ENCODE data around the gene NME7. TPM values are rescaled to one million over a fixed set of nuclear protein-coding genes. Genes with fewer than 3 reads are reported as not detected.

NME7 gene
- total and polyA plus RNA-seq, 2 experiments from 2014 or later = 39.1 to 48.5 TPM

DNA sequence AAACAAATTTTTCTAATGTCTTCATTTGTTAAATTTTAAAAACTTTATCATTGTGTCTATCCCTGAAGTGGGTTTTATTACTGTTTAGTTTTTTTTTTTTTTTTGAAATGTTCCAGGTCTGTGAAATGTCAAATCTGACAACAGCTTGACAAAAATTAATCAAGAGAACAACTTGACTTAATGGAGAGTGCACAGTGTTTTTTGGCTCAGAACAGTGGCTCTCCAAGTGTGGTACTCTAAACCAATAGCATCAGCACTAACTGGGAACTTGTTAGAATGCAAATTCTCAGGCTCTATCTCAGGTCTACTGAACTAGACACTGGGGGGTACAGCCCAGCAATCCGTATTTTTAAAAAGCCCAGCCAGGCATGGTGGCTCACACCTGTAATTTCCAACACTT lies 211.9 kb downstream of the NME7 start (continued):
- TF ChIP-seq, protein P1, sequence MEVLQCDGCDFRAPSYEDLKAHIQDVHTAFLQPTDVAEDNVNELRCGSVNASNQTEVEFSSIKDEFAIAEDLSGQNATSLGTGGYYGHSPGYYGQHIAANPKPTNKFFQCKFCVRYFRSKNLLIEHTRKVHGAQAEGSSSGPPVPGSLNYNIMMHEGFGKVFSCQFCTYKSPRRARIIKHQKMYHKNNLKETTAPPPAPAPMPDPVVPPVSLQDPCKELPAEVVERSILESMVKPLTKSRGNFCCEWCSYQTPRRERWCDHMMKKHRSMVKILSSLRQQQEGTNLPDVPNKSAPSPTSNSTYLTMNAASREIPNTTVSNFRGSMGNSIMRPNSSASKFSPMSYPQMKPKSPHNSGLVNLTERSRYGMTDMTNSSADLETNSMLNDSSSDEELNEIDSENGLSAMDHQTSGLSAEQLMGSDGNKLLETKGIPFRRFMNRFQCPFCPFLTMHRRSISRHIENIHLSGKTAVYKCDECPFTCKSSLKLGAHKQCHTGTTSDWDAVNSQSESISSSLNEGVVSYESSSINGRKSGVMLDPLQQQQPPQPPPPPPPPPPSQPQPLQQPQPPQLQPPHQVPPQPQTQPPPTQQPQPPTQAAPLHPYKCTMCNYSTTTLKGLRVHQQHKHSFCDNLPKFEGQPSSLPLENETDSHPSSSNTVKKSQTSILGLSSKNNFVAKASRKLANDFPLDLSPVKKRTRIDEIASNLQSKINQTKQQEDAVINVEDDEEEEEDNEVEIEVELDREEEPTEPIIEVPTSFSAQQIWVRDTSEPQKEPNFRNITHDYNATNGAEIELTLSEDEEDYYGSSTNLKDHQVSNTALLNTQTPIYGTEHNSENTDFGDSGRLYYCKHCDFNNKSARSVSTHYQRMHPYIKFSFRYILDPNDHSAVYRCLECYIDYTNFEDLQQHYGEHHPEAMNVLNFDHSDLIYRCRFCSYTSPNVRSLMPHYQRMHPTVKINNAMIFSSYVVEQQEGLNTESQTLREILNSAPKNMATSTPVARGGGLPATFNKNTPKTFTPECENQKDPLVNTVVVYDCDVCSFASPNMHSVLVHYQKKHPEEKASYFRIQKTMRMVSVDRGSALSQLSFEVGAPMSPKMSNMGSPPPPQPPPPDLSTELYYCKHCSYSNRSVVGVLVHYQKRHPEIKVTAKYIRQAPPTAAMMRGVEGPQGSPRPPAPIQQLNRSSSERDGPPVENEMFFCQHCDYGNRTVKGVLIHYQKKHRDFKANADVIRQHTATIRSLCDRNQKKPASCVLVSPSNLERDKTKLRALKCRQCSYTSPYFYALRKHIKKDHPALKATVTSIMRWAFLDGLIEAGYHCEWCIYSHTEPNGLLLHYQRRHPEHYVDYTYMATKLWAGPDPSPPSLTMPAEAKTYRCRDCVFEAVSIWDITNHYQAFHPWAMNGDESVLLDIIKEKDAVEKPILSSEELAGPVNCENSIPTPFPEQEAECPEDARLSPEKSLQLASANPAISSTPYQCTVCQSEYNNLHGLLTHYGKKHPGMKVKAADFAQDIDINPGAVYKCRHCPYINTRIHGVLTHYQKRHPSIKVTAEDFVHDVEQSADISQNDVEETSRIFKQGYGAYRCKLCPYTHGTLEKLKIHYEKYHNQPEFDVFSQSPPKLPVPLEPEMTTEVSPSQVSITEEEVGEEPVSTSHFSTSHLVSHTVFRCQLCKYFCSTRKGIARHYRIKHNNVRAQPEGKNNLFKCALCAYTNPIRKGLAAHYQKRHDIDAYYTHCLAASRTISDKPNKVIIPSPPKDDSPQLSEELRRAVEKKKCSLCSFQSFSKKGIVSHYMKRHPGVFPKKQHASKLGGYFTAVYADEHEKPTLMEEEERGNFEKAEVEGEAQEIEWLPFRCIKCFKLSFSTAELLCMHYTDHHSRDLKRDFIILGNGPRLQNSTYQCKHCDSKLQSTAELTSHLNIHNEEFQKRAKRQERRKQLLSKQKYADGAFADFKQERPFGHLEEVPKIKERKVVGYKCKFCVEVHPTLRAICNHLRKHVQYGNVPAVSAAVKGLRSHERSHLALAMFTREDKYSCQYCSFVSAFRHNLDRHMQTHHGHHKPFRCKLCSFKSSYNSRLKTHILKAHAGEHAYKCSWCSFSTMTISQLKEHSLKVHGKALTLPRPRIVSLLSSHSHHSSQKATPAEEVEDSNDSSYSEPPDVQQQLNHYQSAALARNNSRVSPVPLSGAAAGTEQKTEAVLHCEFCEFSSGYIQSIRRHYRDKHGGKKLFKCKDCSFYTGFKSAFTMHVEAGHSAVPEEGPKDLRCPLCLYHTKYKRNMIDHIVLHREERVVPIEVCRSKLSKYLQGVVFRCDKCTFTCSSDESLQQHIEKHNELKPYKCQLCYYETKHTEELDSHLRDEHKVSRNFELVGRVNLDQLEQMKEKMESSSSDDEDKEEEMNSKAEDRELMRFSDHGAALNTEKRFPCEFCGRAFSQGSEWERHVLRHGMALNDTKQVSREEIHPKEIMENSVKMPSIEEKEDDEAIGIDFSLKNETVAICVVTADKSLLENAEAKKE (CRISPR knock-in tag; IDR thresholded peaks at IDR 0.05) = no peak
- no peak for TF ChIP-seq ZNF331 (CRISPR knock-in tag; IDR thresholded peaks at IDR 0.05; ENCODE audit: low read depth)
- no peak for TF ChIP-seq POLR2AphosphoS5 (IDR thresholded peaks at IDR 0.05; ENCODE audit: low read depth)
- TF ChIP-seq, protein P2, sequence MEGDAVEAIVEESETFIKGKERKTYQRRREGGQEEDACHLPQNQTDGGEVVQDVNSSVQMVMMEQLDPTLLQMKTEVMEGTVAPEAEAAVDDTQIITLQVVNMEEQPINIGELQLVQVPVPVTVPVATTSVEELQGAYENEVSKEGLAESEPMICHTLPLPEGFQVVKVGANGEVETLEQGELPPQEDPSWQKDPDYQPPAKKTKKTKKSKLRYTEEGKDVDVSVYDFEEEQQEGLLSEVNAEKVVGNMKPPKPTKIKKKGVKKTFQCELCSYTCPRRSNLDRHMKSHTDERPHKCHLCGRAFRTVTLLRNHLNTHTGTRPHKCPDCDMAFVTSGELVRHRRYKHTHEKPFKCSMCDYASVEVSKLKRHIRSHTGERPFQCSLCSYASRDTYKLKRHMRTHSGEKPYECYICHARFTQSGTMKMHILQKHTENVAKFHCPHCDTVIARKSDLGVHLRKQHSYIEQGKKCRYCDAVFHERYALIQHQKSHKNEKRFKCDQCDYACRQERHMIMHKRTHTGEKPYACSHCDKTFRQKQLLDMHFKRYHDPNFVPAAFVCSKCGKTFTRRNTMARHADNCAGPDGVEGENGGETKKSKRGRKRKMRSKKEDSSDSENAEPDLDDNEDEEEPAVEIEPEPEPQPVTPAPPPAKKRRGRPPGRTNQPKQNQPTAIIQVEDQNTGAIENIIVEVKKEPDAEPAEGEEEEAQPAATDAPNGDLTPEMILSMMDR (conservative IDR thresholded peaks at IDR 0.05; ENCODE audit: low read depth in 2 of 2) = no peak

DNA sequence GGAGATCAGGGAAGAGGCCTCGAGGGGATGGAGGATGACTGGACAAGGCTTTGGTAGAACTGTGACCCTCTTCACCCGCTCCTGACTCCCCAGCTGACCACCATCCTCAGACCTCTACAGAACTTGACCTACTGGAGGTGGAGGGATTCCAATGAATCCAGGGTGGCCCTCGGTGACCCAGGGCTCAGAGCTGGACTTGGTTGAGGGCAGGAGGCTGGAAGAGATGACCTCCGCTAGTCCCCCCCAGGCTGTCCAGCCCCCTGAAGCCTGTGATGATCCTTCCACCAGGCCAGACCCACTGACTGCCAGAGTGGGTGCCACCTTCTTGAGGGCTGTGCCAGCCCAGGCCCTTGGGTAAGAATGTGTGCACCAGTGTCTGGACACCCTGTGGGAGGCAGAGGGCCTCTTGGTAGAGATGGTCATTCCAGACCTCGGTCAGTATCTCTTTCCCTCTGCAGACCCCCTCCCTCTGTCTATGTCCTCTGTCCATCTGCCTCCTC lies 216.2 kb downstream of the NME7 start:
- no peaks in the 10 kb centered on the region for H3K36me3 ChIP-seq (ENCODE audit: insufficient read depth)
- Mint-ChIP-seq H3K4me1 (peaks cover 2% of the 10 kb centered on the region; the same call in 1 of the 3 replicates), H3K36me3 (ENCODE audit: low read depth) (no peaks in the 10 kb centered on the region), H3K27me3 (ENCODE audit: insufficient read depth, low read depth, poor library complexity) (no peaks in the 10 kb centered on the region), H3K27ac (no peak overlapping the region; the same call in 1 of the 2 replicates), H3K4me3 (no peak overlapping the region), H3K9me3 (no peaks in the 10 kb centered on the region)
- ATAC-seq (no peak), DNase-seq (ENCODE audit: low spot score) (no peak)
- H3K9me2 ChIP-seq (ENCODE audit: insufficient read depth) = no peaks in the 10 kb centered on the region; the same call in 1 of the 2 replicates
- no peak overlapping the region for H2AFZ ChIP-seq
- no peak overlapping the region for H3K27ac ChIP-seq (ENCODE audit: low read depth)
- no peaks in the 10 kb centered on the region for H3K4me1 ChIP-seq (ENCODE audit: insufficient read depth)
- H4K20me1 ChIP-seq (replicated peaks; ENCODE audit: insufficient read depth) = no peaks in the 10 kb centered on the region
- no peaks in the 10 kb centered on the region for H3K79me2 ChIP-seq (replicated peaks; ENCODE audit: insufficient read depth)
- H3K4me2 ChIP-seq = no peak overlapping the region
- H3F3A ChIP-seq (replicated peaks; ENCODE audit: low read depth) = no peaks in the 10 kb centered on the region
- no peaks in the 10 kb centered on the region for H3K27me3 ChIP-seq (ENCODE audit: insufficient read depth)
- H3K4me3 ChIP-seq = no peak overlapping the region
- no peak for TF ChIP-seq JUNB (IDR thresholded peaks at IDR 0.05; ENCODE audit: unreplicated experiment)
- no peak for TF ChIP-seq NANOG (IDR thresholded peaks at IDR 0.05; ENCODE audit: borderline replicate concordance)
- TF ChIP-seq STAT1 (IDR thresholded peaks at IDR 0.05; ENCODE audit: unreplicated experiment) = no peak
- TF ChIP-seq, protein P1 (CRISPR knock-in tag; IDR thresholded peaks at IDR 0.05) = no peak
